ENCODE results near the gene OGG1.
A peak's percentile ranks its signal among the peaks of the same experiment; 100 is the strongest.

The OGG1 gene

GRCh38 chr3:9757427-9757826, 7.7 kb downstream of the OGG1 start:
- H3K27me3 ChIP-seq (ENCODE audit: control insufficient read depth in 1 of 2, insufficient read depth in 2 of 2, low read length in 2 of 2): no peaks in the 10 kb centered on the region
- H3K27ac ChIP-seq (ENCODE audit: low read depth, low read length): no peak overlapping the region
- no peaks in the 10 kb centered on the region for H3K9me3 ChIP-seq (ENCODE audit: control insufficient read depth in 1 of 2, low read length in 2 of 2)
- H3K4me3 ChIP-seq (ENCODE audit: low read depth in 1 of 2, low read length in 2 of 2): no peak overlapping the region
- peaks cover 0 to 4% of the 10 kb centered on the region in 2 donors for H3K4me1 ChIP-seq (ENCODE audit: control insufficient read depth in 1 of 2, insufficient read depth in 2 of 2, low read length in 2 of 2)
- H3K36me3 ChIP-seq (ENCODE audit: control insufficient read depth in 1 of 2, insufficient read depth in 2 of 2, low read length in 2 of 2): peaks cover 27 to 86% of the 10 kb centered on the region in 2 donors
- H3K9ac ChIP-seq (ENCODE audit: low read depth in 1 of 2, low read length in 2 of 2): no peak overlapping the region

GRCh38 chr3:9760779-9761505, 11.2 kb downstream of the OGG1 start:
- Histone ChIP-seq H3K4me1 (ENCODE audit: control insufficient read depth in 1 of 2, insufficient read depth in 2 of 2, low read length in 2 of 2) (no peaks in the 10 kb centered on the region), H3K9ac (ENCODE audit: low read depth in 1 of 2, low read length in 2 of 2) (no peak overlapping the region), H3K4me3 (ENCODE audit: low read depth in 1 of 2, low read length in 2 of 2) (no peak overlapping the region), H3K9me3 (ENCODE audit: control insufficient read depth in 1 of 2, low read length in 2 of 2) (no peaks in the 10 kb centered on the region), H3K36me3 (ENCODE audit: control insufficient read depth in 1 of 2, insufficient read depth in 2 of 2, low read length in 2 of 2) (peaks cover 34 to 64% of the 10 kb centered on the region in 2 donors), H3K27ac (ENCODE audit: low read depth, low read length) (no peak overlapping the region), H3K27me3 (ENCODE audit: control insufficient read depth in 1 of 2, insufficient read depth in 2 of 2, low read length in 2 of 2) (no peaks in the 10 kb centered on the region)

- Histone ChIP-seq H3K9ac (ENCODE audit: low read depth in 1 of 2, low read length in 2 of 2) (no peak overlapping the region), H3K4me1 (ENCODE audit: control insufficient read depth in 1 of 2, insufficient read depth in 2 of 2, low read length in 2 of 2) (no peaks in the 10 kb centered on the region), H3K9me3 (ENCODE audit: control insufficient read depth in 1 of 2, low read length in 2 of 2) (no peaks in the 10 kb centered on the region), H3K27ac (ENCODE audit: low read depth, low read length) (no peak overlapping the region), H3K27me3 (ENCODE audit: control insufficient read depth in 1 of 2, insufficient read depth in 2 of 2, low read length in 2 of 2) (no peaks in the 10 kb centered on the region), H3K36me3 (ENCODE audit: control insufficient read depth in 1 of 2, insufficient read depth in 2 of 2, low read length in 2 of 2) (peaks cover 27 to 55% of the 10 kb centered on the region in 2 donors), H3K4me3 (ENCODE audit: low read depth in 1 of 2, low read length in 2 of 2) (no peak overlapping the region)
Observed at GRCh38 chr3:9761919-9762318, 12.2 kb downstream of the OGG1 start.

GRCh38 chr3:9762871-9763270, 13.1 kb downstream of the OGG1 start:
- H3K9me3 ChIP-seq (ENCODE audit: control insufficient read depth in 1 of 2, low read length in 2 of 2): no peaks in the 10 kb centered on the region
- peaks cover 23 to 45% of the 10 kb centered on the region in 2 donors for H3K36me3 ChIP-seq (ENCODE audit: control insufficient read depth in 1 of 2, insufficient read depth in 2 of 2, low read length in 2 of 2)
- peaks cover 5 to 9% of the 10 kb centered on the region in 2 donors for H3K4me1 ChIP-seq (ENCODE audit: control insufficient read depth in 1 of 2, insufficient read depth in 2 of 2, low read length in 2 of 2)
- no peak overlapping the region for H3K9ac ChIP-seq (ENCODE audit: low read depth in 1 of 2, low read length in 2 of 2)
- H3K4me3 ChIP-seq (ENCODE audit: low read depth in 1 of 2, low read length in 2 of 2): no peak overlapping the region
- H3K27ac ChIP-seq (ENCODE audit: low read depth, low read length): no peak overlapping the region
- H3K27me3 ChIP-seq (ENCODE audit: control insufficient read depth in 1 of 2, insufficient read depth in 2 of 2, low read length in 2 of 2): no peaks in the 10 kb centered on the region

GRCh38 chr3:9765865-9766264, 16.1 kb downstream of the OGG1 start:
- H3K9ac ChIP-seq (ENCODE audit: low read depth in 1 of 2, low read length in 2 of 2): no peak overlapping the region
- H3K27ac ChIP-seq (ENCODE audit: low read depth, low read length): no peak overlapping the region
- no peaks in the 10 kb centered on the region for H3K9me3 ChIP-seq (ENCODE audit: control insufficient read depth in 1 of 2, low read length in 2 of 2)
- no peak overlapping the region for H3K4me3 ChIP-seq (ENCODE audit: low read depth in 1 of 2, low read length in 2 of 2)
- H3K27me3 ChIP-seq (ENCODE audit: control insufficient read depth in 1 of 2, insufficient read depth in 2 of 2, low read length in 2 of 2): no peaks in the 10 kb centered on the region
- peaks cover 32 to 33% of the 10 kb centered on the region in 2 donors for H3K4me1 ChIP-seq (ENCODE audit: control insufficient read depth in 1 of 2, insufficient read depth in 2 of 2, low read length in 2 of 2)
- H3K36me3 ChIP-seq (ENCODE audit: control insufficient read depth in 1 of 2, insufficient read depth in 2 of 2, low read length in 2 of 2): peaks cover 7 to 21% of the 10 kb centered on the region in 2 donors

GRCh38 chr3:9767418-9767817, 17.7 kb downstream of the OGG1 start:
- Histone ChIP-seq H3K9ac (ENCODE audit: low read depth in 1 of 2, low read length in 2 of 2) (peak overlapping the region in 1 of 2 donors; percentile 23), H3K27me3 (ENCODE audit: control insufficient read depth in 1 of 2, insufficient read depth in 2 of 2, low read length in 2 of 2) (no peaks in the 10 kb centered on the region), H3K4me3 (ENCODE audit: low read depth in 1 of 2, low read length in 2 of 2) (no peak overlapping the region), H3K9me3 (ENCODE audit: control insufficient read depth in 1 of 2, low read length in 2 of 2) (no peaks in the 10 kb centered on the region), H3K36me3 (ENCODE audit: control insufficient read depth in 1 of 2, insufficient read depth in 2 of 2, low read length in 2 of 2) (peaks cover 6 to 7% of the 10 kb centered on the region in 2 donors), H3K4me1 (ENCODE audit: control insufficient read depth in 1 of 2, insufficient read depth in 2 of 2, low read length in 2 of 2) (peaks cover 32 to 33% of the 10 kb centered on the region in 2 donors), H3K27ac (ENCODE audit: low read depth, low read length) (no peak overlapping the region)

- Histone ChIP-seq H3K9ac (ENCODE audit: low read depth in 1 of 2, low read length in 2 of 2) (peak overlapping the region; percentile 32 to 84), H3K36me3 (ENCODE audit: control insufficient read depth in 1 of 2, insufficient read depth in 2 of 2, low read length in 2 of 2) (peaks cover 0 to 7% of the 10 kb centered on the region in 2 donors), H3K4me3 (ENCODE audit: low read depth in 1 of 2, low read length in 2 of 2) (peak overlapping the region; percentile 76 to 83), H3K27me3 (ENCODE audit: control insufficient read depth in 1 of 2, insufficient read depth in 2 of 2, low read length in 2 of 2) (no peaks in the 10 kb centered on the region), H3K9me3 (ENCODE audit: control insufficient read depth in 1 of 2, low read length in 2 of 2) (no peaks in the 10 kb centered on the region), H3K4me1 (ENCODE audit: control insufficient read depth in 1 of 2, insufficient read depth in 2 of 2, low read length in 2 of 2) (peaks cover 32 to 33% of the 10 kb centered on the region in 2 donors), H3K27ac (ENCODE audit: low read depth, low read length) (no peak overlapping the region)
Observed at GRCh38 chr3:9768141-9768775, 18.5 kb downstream of the OGG1 start.

GRCh38 chr3:9769012-9769411, 19.3 kb downstream of the OGG1 start:
- Histone ChIP-seq H3K27me3 (ENCODE audit: control insufficient read depth in 1 of 2, insufficient read depth in 2 of 2, low read length in 2 of 2) (no peaks in the 10 kb centered on the region), H3K4me3 (ENCODE audit: low read depth in 1 of 2, low read length in 2 of 2) (peak overlapping the region; percentile 76 to 83), H3K9ac (ENCODE audit: low read depth in 1 of 2, low read length in 2 of 2) (peak overlapping the region; percentile 84 to 86), H3K4me1 (ENCODE audit: control insufficient read depth in 1 of 2, insufficient read depth in 2 of 2, low read length in 2 of 2) (peaks cover 32 to 33% of the 10 kb centered on the region in 2 donors), H3K36me3 (ENCODE audit: control insufficient read depth in 1 of 2, insufficient read depth in 2 of 2, low read length in 2 of 2) (peaks cover 0 to 7% of the 10 kb centered on the region in 2 donors), H3K9me3 (ENCODE audit: control insufficient read depth in 1 of 2, low read length in 2 of 2) (no peaks in the 10 kb centered on the region), H3K27ac (ENCODE audit: low read depth, low read length) (no peak overlapping the region)

GRCh38 chr3:9769426-9770275, 19.9 kb downstream of the OGG1 start, which contains the start of gene CAMK1:
Gene CAMK1 (minus strand): TSS chr3:9769947. CDS start chr3:9767749, 2,198 bp downstream.
- H3K9me3 ChIP-seq (ENCODE audit: control insufficient read depth in 1 of 2, low read length in 2 of 2): no peaks in the 10 kb centered on the region
- peak within 1 kb of the TSS; percentile 53 for H3K27ac ChIP-seq (ENCODE audit: low read depth, low read length)
- H3K4me1 ChIP-seq (ENCODE audit: control insufficient read depth in 1 of 2, insufficient read depth in 2 of 2, low read length in 2 of 2): peaks cover 32 to 33% of the 10 kb centered on the region in 2 donors
- H3K36me3 ChIP-seq (ENCODE audit: control insufficient read depth in 1 of 2, insufficient read depth in 2 of 2, low read length in 2 of 2): peaks cover 0 to 7% of the 10 kb centered on the region in 2 donors
- peak within 1 kb of the TSS; percentile 76 to 83 for H3K4me3 ChIP-seq (ENCODE audit: low read depth in 1 of 2, low read length in 2 of 2)
- H3K9ac ChIP-seq (ENCODE audit: low read depth in 1 of 2, low read length in 2 of 2): peak within 1 kb of the TSS; percentile 84 to 86
- H3K27me3 ChIP-seq (ENCODE audit: control insufficient read depth in 1 of 2, insufficient read depth in 2 of 2, low read length in 2 of 2): no peaks in the 10 kb centered on the region

All from duodenal mucosa (tissue), 2 donors.